NCI-H2227 treated with DMSO at 0.1 percent for 48 hours (cell line): ENCODE results near the gene WDR38.

Source experiments
- DNase-seq: peaks from one replicate; lab custom pipeline; 2025; lab: John Stamatoyannopoulos, UW

WDR38 gene

DNA sequence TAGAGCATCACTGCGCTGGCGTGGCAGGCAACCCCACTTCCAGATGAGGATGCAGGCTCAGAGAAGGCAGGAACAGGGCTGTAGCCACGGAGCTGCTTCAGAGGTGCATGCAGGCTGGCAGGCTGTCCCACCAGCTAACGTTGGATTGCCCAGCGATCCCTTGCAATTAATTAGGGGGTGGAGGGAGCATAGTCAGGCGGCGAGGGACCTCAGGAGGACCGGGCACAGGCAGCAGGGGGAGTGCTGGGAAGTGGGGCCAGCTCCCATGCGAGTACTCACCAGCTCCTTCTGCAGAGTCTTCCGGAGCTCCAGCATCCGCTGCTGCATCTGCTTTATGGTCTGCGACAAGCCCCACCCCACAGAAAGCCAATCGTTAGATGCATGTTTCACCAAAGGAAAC is 29.0 kb downstream of the WDR38 start:
- DNase-seq = no peak

DNA sequence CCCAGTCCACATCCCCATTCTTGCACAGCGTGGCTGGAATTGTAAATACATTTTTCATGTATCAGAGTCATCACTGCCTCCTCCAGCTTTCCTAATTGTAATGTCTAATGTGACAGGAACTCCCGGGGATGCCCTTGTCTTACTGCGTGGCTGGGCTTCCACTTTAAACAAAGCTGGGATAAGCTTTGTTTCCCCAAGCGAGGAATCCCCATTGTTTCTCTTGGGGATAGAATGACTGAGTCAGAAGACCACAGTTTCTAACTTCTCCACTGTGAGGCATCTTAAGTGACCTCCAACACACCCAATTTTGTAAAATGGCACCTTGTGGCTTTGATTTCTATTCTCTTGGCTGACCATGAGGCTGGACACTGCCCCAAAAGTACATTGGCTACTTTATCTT is 31.1 kb downstream of the WDR38 start:
- DNase-seq = no peak

DNA sequence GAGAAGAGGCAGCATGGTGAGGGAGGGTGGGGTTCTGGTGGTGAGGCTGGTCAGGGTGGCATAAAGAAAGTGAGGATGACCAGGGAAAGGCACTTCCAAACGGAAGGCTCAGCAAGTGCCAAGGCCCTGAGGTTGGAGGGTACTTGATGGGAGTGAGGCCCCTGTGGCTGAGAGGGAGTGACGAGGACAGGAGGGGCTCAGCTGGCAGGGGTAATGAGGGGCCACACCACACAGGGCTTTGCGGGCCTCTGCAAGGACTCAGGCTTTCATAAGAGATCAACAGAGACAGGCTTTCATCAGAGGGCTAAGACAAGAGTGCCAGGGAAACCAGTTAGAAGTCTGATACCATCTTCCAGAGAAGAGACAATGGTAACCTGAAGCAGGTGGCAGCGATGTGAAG is 32.3 kb downstream of the WDR38 start:
- no peak for DNase-seq

- no peak for DNase-seq
Measured at GRCh38 chr9:124886461-124886860, 33.2 kb downstream of the WDR38 start.

DNA sequence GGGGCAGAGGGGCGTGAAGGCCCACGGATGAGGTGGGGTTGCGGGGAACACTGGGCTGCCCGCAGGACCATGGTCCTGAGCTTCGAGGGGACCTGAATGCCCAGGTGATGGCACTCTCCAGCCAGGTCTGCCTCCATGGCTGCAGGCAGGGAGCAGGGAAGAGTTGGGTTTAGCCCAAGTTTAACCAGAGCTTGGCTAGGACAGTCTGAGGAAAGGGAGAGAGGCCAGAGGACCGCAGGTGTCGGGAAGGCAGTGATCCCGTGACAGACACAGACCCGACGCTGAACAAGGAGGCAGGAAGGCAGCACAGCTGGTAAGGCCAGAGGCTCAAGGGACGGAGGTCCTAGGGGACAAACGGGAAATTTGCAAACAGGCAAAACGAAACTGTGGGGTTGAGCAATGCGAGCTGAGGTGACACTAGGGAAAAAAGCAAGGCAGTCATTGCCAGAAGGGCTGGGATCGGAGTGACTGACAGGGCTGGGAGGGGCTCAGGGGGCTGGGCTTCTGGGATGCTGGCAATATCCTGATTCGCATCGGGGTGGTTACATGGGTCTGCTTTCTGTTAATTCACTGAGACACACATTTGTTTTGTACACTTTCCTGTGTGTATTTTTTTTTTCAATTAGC is 33.7 kb downstream of the WDR38 start:
- no peak for DNase-seq

GRCh38 chr9:124887832-124888231 is 34.6 kb downstream of the WDR38 start:
- DNase-seq = no peak

DNA sequence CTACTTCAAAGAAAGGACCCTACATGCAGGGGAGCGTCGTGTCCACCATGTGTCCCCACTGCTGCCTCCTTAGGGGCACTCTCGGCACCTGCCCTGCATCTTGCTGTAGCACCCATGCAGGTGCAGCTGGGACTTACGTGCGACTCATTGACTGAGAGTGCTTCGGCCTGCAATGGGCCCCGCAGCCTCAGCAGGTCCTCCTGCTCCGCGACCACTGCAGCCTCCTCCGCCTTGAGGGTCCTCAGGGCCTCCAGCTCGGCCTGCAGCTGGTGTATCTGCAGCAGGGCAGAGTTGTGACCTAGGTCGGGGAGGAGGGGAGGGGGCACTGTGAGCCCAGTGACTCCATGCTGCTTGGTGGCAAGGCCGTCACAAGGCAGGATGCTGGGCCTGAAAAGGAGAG is 35.7 kb downstream of the WDR38 start:
- DNase-seq = no peak

GRCh38 chr9:124890179-124890578 is 36.9 kb downstream of the WDR38 start:
- DNase-seq = no peak

DNA sequence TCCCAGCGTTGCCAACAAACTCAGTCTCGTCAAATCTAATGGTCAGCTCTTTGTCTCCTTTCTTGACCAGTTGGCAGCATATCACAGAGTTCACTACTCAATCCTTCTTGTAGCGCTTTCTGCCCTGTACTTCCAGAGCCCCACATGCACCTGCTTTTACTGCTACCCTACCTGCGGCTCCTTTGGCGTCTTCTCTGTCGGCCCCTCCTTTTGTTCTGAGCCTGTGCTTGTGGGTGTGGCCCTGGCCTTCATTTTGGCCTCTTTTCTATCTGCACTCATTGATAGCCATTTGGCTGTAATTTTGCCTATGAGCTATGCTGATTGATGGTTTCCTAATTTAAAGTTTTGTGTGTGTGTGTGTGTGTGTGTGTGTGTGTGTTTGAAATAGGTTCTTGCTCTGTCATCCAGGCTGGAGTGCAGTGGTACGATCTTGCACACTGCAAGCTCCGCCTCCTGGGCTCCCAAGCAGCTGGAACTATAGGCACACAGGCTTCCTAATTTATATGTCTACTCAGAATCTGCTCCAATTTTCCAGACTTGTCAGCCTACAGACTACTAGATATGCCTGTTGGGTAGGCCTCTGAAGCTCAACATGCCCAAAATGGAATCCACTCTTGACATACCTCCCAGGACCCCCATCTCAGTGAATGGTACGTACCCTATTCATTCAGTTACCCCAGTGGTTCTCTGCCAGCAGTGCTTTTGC is 40.9 kb downstream of the WDR38 start:
- DNase-seq = no peak

DNA sequence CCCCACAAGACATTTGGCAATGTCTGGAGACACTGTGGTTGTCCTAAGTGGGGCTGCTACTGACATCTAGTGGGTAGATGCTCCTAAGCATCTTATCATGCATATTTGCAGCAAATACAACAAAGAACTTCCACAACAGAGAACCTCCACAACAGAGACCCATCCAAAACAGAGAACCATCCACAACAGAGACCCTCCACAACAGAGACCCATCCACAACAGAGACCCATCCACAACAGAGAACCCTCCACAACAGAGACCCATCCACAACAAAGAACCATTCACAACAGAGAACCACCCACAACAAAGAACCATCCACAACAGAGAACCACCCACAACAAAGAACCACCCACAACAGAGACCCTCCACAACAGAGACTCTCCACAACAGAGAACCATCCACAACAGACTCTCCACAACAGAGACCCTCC is 41.5 kb downstream of the WDR38 start:
- no peak for DNase-seq

DNA sequence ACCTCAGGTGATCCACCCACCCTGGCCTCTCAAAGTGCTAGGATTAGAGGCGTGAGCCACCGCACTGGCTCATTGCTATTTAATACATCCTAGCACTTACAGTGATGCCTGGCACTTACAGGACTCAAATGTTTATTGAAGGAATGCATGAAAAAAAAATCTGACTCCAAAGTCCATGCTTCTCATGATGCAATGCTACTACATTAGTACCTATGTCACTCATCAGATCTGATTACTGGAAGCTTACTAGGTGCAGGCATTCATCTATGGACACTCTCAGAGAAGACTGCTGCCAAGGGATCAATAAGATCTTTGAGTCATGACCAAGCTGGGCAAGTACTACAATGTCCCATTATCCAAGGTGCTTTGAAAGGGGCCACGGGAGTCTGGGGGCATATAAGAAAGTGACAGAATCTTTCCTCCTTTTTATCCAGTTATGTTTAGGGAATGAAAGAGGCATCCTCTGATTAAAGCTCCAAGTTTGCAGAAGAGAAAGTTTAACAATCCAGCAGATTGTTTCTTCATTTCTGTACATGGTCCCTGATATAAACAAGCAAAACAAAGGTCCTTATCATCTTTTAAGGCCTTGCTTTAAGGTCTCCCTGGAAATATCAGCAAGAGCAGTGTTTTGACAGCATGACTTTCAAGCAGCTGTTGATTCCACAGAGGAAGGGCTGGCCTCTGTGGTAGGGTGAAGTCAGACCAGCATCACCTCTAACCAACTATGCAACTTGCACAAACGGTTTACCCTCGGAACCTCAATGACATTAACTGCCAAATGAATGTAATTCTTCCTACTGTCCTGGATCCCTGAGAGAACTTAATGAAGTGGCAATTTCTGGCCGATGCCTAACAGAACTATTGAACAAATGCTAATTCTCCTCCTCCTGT is 44.6 kb downstream of the WDR38 start:
- DNase-seq = no peak

- DNase-seq = no peak
Measured at GRCh38 chr9:124899845-124900244, 46.6 kb downstream of the WDR38 start.

DNA sequence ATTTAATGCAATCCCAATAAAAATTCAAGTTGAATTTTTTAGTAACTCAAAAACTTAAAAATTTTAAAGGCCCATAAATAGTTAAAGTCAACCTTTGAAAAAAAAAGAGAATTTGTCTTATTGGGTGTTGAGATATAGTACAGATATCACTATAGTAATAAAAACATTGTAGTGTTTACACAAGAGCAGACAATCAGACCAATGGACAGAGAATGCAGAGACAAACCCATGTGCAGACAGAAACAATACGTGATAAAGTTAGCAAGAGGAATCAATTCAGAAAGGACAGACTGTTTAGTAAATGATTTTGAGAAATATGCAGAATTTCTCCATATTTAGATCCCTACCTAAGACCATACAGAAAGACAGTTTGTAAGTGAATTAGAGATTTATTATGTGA is 53.7 kb downstream of the WDR38 start:
- DNase-seq = no peak
